GM12875 (cell line): ENCODE measurements around the gene FOXM1.

ENCODE experiments used
- H3K4me3 ChIP-seq: one replicate; pipeline ENCODE4 v1.5.1; 2011; ENCODE audit warnings: low read depth, low read length, control low read depth
- CTCF ChIP-seq: IDR thresholded peaks from 2 replicates; pipeline ENCODE4 v1.5.1; 2011; ENCODE audit warnings: low read depth, mild to moderate bottlenecking, control low read depth, inconsistent platforms, low read length, moderate library complexity, borderline replicate concordance; ENCODE audit not compliant: insufficient read depth

The FOXM1 gene

GRCh38 chr12:2860170-2860569 is 16.8 kb downstream of the FOXM1 start:
- no peak overlapping the region for H3K4me3 ChIP-seq
- TF ChIP-seq CTCF, result no peak

GRCh38 chr12:2858944-2859421 is 18.0 kb downstream of the FOXM1 start:
- no peak overlapping the region for H3K4me3 ChIP-seq
- no peak for TF ChIP-seq CTCF

- TF ChIP-seq CTCF, result no peak
- no peak overlapping the region for H3K4me3 ChIP-seq
Measured at GRCh38 chr12:2858334-2858733, 18.6 kb downstream of the FOXM1 start.

GRCh38 chr12:2857576-2857975 is 19.4 kb downstream of the FOXM1 start:
- no peak for TF ChIP-seq CTCF
- no peak overlapping the region for H3K4me3 ChIP-seq

GRCh38 chr12:2857021-2857431 is 19.9 kb downstream of the FOXM1 start, which contains the start of gene TEX52:
Gene TEX52 (minus strand): TSS chr12:2857039. CDS start chr12:2857026, 13 bp downstream.
- TF ChIP-seq CTCF, result no peak
- no peak within 1 kb of the TSS for H3K4me3 ChIP-seq

GRCh38 chr12:2856051-2856450 is 20.9 kb downstream of the FOXM1 start:
- no peak overlapping the region for H3K4me3 ChIP-seq
- TF ChIP-seq CTCF, result no peak

- no peak for TF ChIP-seq CTCF
- H3K4me3 ChIP-seq, result no peak overlapping the region
Measured at GRCh38 chr12:2855546-2855945, 21.4 kb downstream of the FOXM1 start.
